Fibroblast of lung (primary cell): ENCODE data around the gene C1RL.

ENCODE experiments used
- EZH2 ChIP-seq: IDR thresholded peaks from 2 replicates; pipeline ENCODE4 v1.5.1; 2012; ENCODE audit warnings: low read length, control low read depth, mild to moderate bottlenecking; ENCODE audit errors: missing control alignments
- TF ChIP-seq, protein P1 (sequence below), 2 donors: IDR thresholded peaks in 1 of 2; conservative IDR thresholded peaks in 1 of 2; 1 replicate in 1 of 2; 2 replicates in 1 of 2; pipeline ENCODE4 v1.5.1; 2011 to 2012; ENCODE audit warnings: low read length in 2 of 2, control low read depth in 1 of 2, inconsistent platforms in 1 of 2, low read depth in 1 of 2, mild to moderate bottlenecking in 1 of 2

DNA sequence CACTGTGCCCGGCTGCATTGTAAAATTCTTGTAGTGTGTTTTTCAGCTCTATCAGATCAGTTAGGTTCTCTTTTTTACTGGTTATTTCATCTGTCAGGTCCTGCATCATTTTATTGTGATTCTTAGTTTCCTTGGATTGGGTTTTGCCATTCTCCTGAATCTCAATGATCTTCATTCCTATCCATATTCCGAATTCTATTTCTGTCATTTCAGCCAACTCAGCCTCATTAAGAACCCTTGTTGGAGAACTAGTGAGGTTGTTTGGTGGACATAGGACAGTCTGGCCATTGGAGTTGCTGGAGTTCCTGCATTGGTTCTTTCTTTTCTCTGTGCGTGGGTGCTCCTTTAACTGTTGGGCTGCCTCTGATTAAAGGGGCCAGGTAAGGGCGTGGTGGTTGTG is 54.1 kb downstream of the C1RL start:
- TF ChIP-seq, protein P1, sequence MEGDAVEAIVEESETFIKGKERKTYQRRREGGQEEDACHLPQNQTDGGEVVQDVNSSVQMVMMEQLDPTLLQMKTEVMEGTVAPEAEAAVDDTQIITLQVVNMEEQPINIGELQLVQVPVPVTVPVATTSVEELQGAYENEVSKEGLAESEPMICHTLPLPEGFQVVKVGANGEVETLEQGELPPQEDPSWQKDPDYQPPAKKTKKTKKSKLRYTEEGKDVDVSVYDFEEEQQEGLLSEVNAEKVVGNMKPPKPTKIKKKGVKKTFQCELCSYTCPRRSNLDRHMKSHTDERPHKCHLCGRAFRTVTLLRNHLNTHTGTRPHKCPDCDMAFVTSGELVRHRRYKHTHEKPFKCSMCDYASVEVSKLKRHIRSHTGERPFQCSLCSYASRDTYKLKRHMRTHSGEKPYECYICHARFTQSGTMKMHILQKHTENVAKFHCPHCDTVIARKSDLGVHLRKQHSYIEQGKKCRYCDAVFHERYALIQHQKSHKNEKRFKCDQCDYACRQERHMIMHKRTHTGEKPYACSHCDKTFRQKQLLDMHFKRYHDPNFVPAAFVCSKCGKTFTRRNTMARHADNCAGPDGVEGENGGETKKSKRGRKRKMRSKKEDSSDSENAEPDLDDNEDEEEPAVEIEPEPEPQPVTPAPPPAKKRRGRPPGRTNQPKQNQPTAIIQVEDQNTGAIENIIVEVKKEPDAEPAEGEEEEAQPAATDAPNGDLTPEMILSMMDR (conservative IDR thresholded peaks at IDR 0.05 in 1 of 2, IDR thresholded peaks at IDR 0.05 in 1 of 2; ENCODE audit: low read depth in 1 of 2, low read length in 2 of 2), result no peak
- TF ChIP-seq EZH2, result no peak
